Measurements from ENCODE around the gene PRIM2.

GRCh38 chr6:57327311-57327710 is 9.9 kb downstream of the PRIM2 start:
- TF ChIP-seq CTCF (IDR thresholded peaks at IDR 0.05) (no peak), POLR2A (IDR thresholded peaks at IDR 0.05) (no peak), POLR2AphosphoS5 (IDR thresholded peaks at IDR 0.05) (no peak), EP300 (IDR thresholded peaks at IDR 0.05) (no peak)
